HG03575 (cell line): Measurements from ENCODE around the gene TMEM131L.
"Not testable (repeated sequence)": the region's sequence is repeated elsewhere in the genome, so short reads cannot be mapped to it uniquely, and the experiment has no call there.

Experiments used
- ATAC-seq: cut with Tn5 transposase; IDR thresholded peaks from one replicate; pipeline ENCODE4 v1.9.1; 2021; ENCODE audit not compliant: unreplicated experiment, insufficient number of reproducible peaks, low FRiP score; ENCODE audit errors: extremely low read depth

Gene TMEM131L

GRCh38 chr4:153447175-153447905, 18.8 kb upstream of the TMEM131L start:
- ATAC-seq: no peak

GRCh38 chr4:153448003-153448731, 18.0 kb upstream of the TMEM131L start:
- ATAC-seq: no peak

GRCh38 chr4:153449338-153449737, 16.8 kb upstream of the TMEM131L start:
- ATAC-seq: no peak

GRCh38 chr4:153450544-153450917, 15.6 kb upstream of the TMEM131L start:
- no peak for ATAC-seq

- not testable (repeated sequence) for ATAC-seq
These were observed 15.0 kb upstream of the TMEM131L start for GRCh38 chr4:153451145-153451544.

GRCh38 chr4:153451911-153452657, 14.1 kb upstream of the TMEM131L start:
- ATAC-seq: no peak

GRCh38 chr4:153452658-153453378, 13.3 kb upstream of the TMEM131L start:
- ATAC-seq: no peak

- ATAC-seq: no peak
These were observed 12.8 kb upstream of the TMEM131L start for GRCh38 chr4:153453402-153453801.

GRCh38 chr4:153458969-153459368, 7.2 kb upstream of the TMEM131L start:
- ATAC-seq: no peak

GRCh38 chr4:153461549-153461948, 4.6 kb upstream of the TMEM131L start:
- ATAC-seq: not testable (repeated sequence)

GRCh38 chr4:153464068-153464467, 2.1 kb upstream of the TMEM131L start:
- ATAC-seq: no peak

- no peak for ATAC-seq
These were observed 1.0 kb upstream of the TMEM131L start for GRCh38 chr4:153465140-153465539.

- no peak for ATAC-seq
These were observed 512 bp upstream of the TMEM131L start for GRCh38 chr4:153465615-153466080.

GRCh38 chr4:153466949-153467896, 1.1 kb downstream of the TMEM131L start:
- ATAC-seq: peak; percentile 22

- no peak for ATAC-seq
These were observed 1.7 kb downstream of the TMEM131L start for GRCh38 chr4:153467897-153468262.

GRCh38 chr4:153468587-153468986, 2.4 kb downstream of the TMEM131L start:
- peak; percentile 25 for ATAC-seq

- ATAC-seq: no peak
These were observed 2.9 kb downstream of the TMEM131L start for GRCh38 chr4:153469031-153469430.

GRCh38 chr4:153471071-153471697, 5.0 kb downstream of the TMEM131L start:
- ATAC-seq: not testable (repeated sequence)
